Stimulated activated naive B cell treated with anti-CD40 and anti-IgM and Interleukin-4, amounts not matched to agents 10 μg/mL and 1 μg/mL and 100 μg/mL, for 72 hours (primary cell): Measurements from ENCODE around the gene CIDEC.

Experiments
- ATAC-seq, 2 donors: fragments of 150-1000 bp; cut with Tn5 transposase; replicated peaks; 2 replicates each; pipeline ENCODE4 v1.10.0; 2021; ENCODE audit warnings: moderate library complexity in 1 of 2
- DNase-seq: peaks from one replicate; pipeline ENCODE4 v3.0.0; 2021
- H3K27ac Mint-ChIP-seq: one replicate; pipeline ENCODE4 v1.8.0; 2022; ENCODE audit warnings: mild to moderate bottlenecking, mixed read lengths
- H3K27me3 Mint-ChIP-seq, 2 donors: one replicate each; pipeline ENCODE4 v1.8.0; 2022; ENCODE audit warnings: mixed read lengths in 2 of 2
- H3K36me3 Mint-ChIP-seq, 2 donors: one replicate each; pipeline ENCODE4 v1.8.0; 2022; ENCODE audit warnings: mixed read lengths in 2 of 2, mild to moderate bottlenecking in 1 of 2
- H3K4me1 Mint-ChIP-seq, 2 donors: one replicate each; pipeline ENCODE4 v1.8.0; 2022; ENCODE audit warnings: mixed read lengths in 2 of 2, mild to moderate bottlenecking in 1 of 2
- H3K4me3 Mint-ChIP-seq, 2 donors: one replicate each; pipeline ENCODE4 v1.8.0; 2022; ENCODE audit warnings: mild to moderate bottlenecking in 2 of 2, mixed read lengths in 2 of 2, moderate library complexity in 1 of 2
- H3K9me3 Mint-ChIP-seq, 2 donors: one replicate each; pipeline ENCODE4 v1.8.0; 2022; ENCODE audit warnings: mixed read lengths in 2 of 2, mild to moderate bottlenecking in 1 of 2

Gene CIDEC

DNA sequence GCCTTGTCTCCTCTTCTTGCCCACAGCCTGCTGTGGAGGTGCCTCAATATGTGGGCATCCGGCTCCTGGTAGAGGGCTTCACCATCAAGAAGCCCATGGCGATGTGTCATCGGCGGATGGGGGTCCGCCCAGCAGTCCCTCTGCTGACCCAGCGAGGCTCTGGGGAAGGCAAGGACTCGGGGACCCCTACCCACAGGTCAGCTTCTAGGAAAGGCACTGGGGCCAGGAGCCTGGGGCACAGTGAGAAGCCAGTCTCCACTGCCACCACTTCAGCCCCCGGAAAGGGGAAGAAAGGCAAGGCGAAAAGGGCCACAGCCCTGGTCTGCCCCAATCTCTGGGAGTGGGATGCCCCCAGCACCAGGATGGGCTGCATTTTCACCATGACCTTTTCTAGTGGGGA is 47.0 kb downstream of the CIDEC start:
- no peak for ATAC-seq
- Mint-ChIP-seq H3K4me3 (no peak overlapping the region), H3K27me3 (no peaks in the 10 kb centered on the region), H3K4me1 (peaks cover 0 to 2% of the 10 kb centered on the region in 2 donors), H3K9me3 (no peaks in the 10 kb centered on the region), H3K36me3 (peaks cover 42 to 59% of the 10 kb centered on the region in 2 donors), H3K27ac (no peak overlapping the region)
- no peak for DNase-seq

DNA sequence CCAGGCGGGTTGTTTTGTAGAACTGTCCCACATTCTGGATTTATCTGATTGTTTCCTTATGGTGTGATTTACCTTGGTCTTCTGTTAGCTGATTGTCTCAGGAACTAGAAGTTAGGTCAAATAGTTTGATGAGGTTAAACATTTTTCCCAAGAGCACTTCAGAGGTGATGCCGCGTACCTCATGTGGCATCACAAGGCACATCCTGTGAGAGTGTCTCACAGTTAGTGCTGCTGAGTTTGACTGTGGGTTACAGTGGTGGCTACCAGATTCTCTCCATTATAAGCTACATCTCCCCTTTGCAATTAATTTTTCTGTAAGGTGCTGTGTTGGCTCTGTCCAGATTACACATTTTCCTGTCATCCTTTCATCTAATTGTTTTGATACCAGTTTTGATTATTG is 48.8 kb downstream of the CIDEC start:
- Mint-ChIP-seq H3K9me3 (no peaks in the 10 kb centered on the region), H3K27ac (no peak overlapping the region), H3K4me3 (no peak overlapping the region), H3K27me3 (no peaks in the 10 kb centered on the region), H3K4me1 (peaks cover 2 to 7% of the 10 kb centered on the region in 2 donors), H3K36me3 (peaks cover 49 to 68% of the 10 kb centered on the region in 2 donors)
- DNase-seq, result no peak
- ATAC-seq, result no peak

DNA sequence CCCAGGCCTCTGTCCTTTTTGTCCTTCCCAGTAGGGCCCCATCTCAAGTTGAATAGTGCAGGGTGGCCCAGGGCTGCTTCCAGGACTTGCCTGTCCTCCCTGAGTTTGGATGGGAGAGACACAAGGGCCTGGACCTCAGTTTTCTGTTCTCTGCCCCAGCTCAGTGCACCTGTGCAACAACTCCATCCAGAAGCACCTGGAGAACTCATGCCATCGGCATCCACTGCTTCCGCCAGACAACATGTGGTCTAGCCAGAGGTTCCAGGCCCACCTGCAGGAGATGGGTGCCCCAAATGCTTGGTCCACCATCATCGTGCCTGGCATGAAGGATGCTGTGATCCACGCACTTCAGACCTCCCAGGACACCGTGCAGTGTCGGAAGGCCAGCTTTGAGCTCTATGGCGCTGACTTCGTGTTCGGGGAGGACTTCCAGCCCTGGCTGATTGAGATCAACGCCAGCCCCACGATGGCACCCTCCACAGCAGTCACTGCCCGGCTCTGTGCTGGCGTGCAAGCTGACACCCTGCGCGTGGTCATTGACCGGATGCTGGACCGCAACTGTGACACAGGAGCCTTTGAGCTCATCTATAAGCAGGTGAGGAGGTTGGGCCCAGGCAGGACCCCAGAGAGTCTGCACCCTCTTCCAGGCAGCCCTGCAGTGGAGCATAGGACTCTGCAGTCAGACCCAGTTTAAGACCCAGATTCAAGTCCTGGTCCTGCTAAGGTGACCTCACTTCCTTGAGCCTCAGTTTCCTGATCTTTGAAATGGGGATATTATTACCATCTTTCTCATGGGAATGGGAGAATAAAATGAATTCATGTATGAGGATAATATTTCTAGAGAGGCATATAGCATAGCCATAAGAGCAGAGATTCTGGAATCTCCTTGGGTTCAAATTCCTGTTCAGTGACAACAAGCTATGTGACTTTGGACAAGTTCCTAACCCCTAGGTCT is 51.0 kb downstream of the CIDEC start:
- H3K36me3 Mint-ChIP-seq, result peaks cover 34 to 49% of the 10 kb centered on the region in 2 donors
- ATAC-seq, result no peak

DNA sequence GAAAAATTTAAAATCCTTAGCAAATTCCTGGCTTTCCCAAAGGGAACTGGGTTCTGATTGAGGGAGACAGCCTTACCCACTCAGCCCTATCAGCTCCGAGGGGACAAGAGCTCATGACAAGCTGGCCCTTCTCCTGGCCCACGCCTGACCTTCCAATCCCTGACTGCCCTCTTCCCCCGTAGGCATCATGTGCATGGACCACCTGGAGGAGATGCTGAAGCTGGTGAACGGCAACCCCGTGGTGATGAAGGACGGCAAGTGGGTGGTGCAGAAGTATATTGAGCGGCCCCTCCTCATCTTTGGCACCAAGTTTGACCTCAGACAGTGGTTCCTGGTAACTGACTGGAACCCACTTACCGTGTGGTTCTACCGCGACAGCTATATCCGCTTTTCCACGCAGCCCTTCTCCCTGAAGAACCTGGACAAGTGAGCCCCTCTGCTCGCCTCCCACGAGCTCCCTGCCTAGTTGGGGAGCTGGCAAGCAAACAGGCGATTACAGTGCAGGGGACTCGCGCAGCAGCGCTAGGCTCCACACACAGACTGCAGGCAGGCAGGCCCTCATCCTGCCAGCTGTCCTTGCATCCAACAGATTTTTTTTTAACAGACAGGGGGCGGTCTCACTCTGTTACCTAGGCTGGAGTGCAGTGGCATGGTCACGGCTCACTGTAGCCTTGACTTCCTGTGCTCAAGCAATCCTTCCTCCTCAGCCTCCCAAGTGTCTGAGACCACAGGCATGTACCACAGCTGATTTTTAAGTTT is 53.1 kb downstream of the CIDEC start:
- Mint-ChIP-seq H3K4me1 (peaks cover 2 to 7% of the 10 kb centered on the region in 2 donors), H3K4me3 (no peak overlapping the region), H3K36me3 (peaks cover 30 to 33% of the 10 kb centered on the region in 2 donors), H3K27ac (no peak overlapping the region), H3K27me3 (no peaks in the 10 kb centered on the region), H3K9me3 (no peaks in the 10 kb centered on the region)
- DNase-seq (no peak), ATAC-seq (peak; percentile 52 to 68)

More for the DNA sequence above, 51.0 kb downstream of the CIDEC start:
- Mint-ChIP-seq H3K9me3 (no peaks in the 10 kb centered on the region), H3K27ac (no peak overlapping the region), H3K4me3 (no peak overlapping the region), H3K4me1 (peaks cover 2 to 7% of the 10 kb centered on the region in 2 donors), H3K27me3 (no peaks in the 10 kb centered on the region)
- no peak for DNase-seq

DNA sequence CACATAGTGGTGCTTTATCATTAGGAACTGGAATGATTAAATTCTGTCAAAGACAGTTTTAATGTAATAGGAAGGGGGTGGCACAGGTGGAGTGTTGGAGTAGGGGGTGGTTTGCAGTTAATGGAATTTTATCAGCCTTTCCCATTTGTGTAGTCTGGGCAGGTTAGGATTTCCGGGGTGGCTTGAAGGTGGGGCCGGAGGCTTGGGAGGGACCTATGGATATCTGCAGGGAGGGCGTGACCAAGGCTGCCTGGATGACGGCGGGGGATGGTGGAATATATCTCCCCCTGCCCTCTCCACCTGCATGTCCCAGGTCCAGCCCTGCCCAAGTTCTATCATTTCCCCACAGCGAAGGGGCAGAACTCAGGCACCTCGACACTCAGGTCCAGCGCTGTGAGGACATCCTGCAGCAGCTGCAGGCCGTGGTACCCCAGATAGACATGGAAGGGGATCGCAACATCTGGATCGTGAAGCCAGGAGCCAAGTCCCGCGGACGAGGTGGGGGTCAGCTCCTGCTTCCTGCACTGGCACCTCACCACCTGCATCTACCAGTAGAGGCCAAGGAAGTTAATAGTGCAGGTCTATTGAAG is 54.5 kb downstream of the CIDEC start:
- Mint-ChIP-seq H3K27ac (no peak overlapping the region), H3K27me3 (no peaks in the 10 kb centered on the region), H3K4me1 (peaks cover 0 to 7% of the 10 kb centered on the region in 2 donors), H3K36me3 (peaks cover 29 to 34% of the 10 kb centered on the region in 2 donors), H3K9me3 (no peaks in the 10 kb centered on the region), H3K4me3 (no peak overlapping the region)
- DNase-seq (no peak), ATAC-seq (no peak)

DNA sequence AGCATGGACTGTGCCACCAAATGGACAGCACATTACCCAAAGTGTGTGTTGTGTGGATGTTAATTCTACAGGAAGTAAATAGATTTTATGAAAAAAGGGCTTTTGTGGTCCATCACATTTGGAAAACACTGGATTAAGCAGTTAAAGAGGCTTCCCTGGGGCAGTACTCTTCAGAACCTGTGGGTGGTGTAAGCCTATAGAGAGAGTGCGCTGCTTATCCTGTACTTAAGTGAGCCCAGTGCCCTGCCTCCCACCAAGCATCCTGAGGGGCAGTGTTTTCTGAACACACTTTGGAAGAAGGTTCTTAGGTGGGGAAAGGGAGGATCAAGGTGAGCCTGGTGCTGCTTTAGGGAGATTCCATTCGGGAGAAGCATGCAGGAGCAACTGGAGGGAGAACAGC is 59.1 kb downstream of the CIDEC start:
- no peak overlapping the region for H3K27ac Mint-ChIP-seq
- H3K4me1 Mint-ChIP-seq, result peaks cover 0 to 2% of the 10 kb centered on the region in 2 donors
- ATAC-seq, result peak in 1 of 2 donors; percentile 48
- H3K9me3 Mint-ChIP-seq, result no peaks in the 10 kb centered on the region
- H3K27me3 Mint-ChIP-seq, result no peaks in the 10 kb centered on the region
- DNase-seq, result no peak
- no peak overlapping the region for H3K4me3 Mint-ChIP-seq
- peaks cover 20 to 29% of the 10 kb centered on the region in 2 donors for H3K36me3 Mint-ChIP-seq

DNA sequence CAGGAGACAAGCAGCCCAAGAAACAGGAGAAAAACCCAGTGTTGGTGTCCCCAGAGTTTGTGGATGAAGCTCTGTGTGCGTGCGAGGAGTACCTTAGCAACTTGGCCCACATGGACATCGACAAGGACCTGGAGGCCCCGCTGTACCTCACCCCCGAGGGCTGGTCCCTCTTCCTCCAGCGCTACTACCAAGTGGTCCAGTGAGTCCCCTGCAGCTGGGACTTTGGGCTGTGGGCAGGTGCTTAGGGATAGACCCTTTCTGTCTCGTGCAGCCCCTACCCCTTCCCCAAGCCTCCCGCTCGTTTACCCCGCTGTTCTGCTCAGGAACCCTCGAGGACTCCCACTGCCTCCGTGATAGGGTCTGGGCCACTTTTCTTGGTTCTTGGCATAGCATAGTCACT is 59.5 kb downstream of the CIDEC start:
- ATAC-seq (no peak), DNase-seq (no peak)
- no peak overlapping the region for H3K27ac Mint-ChIP-seq
- H3K27me3 Mint-ChIP-seq, result no peaks in the 10 kb centered on the region
- peaks cover 22 to 31% of the 10 kb centered on the region in 2 donors for H3K36me3 Mint-ChIP-seq
- no peak overlapping the region for H3K4me3 Mint-ChIP-seq
- H3K4me1 Mint-ChIP-seq, result peaks cover 0 to 2% of the 10 kb centered on the region in 2 donors
- H3K9me3 Mint-ChIP-seq, result no peaks in the 10 kb centered on the region

DNA sequence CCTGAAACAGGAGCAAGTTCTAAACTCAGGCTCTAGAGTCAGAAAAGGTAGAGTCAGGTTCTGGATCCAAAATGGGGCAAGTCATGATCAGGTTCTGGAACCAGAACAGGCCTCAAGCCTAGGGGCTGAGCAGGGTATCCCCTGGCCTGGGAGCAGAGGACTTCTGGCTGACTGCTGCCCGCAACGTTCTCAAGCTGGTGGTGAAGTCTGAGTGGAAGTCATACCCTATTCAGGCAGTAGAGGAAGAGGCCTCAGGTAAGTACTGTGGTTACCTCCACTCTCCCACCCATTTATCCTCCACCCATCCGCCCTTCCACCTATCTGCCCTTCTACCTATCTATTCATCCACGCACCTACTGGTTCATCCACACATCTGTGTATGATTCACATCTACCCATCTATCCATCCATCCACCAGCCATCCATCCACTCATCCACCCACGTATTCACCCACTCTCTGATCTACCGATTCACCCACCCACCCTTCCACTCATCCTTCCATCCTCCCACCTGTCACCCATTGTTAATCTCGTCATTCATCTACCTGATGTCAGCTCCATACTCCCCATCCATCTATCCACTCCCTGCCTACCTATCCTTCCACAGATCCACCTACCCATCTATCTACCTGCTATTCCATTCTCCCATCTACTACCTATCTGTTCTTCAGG is 61.3 kb downstream of the CIDEC start:
- no peaks in the 10 kb centered on the region for H3K27me3 Mint-ChIP-seq
- peaks cover 0 to 2% of the 10 kb centered on the region in 2 donors for H3K4me1 Mint-ChIP-seq
- peaks cover 25 to 33% of the 10 kb centered on the region in 2 donors for H3K36me3 Mint-ChIP-seq
- DNase-seq, result no peak
- no peaks in the 10 kb centered on the region for H3K9me3 Mint-ChIP-seq
- ATAC-seq, result no peak
- H3K27ac Mint-ChIP-seq, result no peak overlapping the region
- H3K4me3 Mint-ChIP-seq, result no peak overlapping the region

DNA sequence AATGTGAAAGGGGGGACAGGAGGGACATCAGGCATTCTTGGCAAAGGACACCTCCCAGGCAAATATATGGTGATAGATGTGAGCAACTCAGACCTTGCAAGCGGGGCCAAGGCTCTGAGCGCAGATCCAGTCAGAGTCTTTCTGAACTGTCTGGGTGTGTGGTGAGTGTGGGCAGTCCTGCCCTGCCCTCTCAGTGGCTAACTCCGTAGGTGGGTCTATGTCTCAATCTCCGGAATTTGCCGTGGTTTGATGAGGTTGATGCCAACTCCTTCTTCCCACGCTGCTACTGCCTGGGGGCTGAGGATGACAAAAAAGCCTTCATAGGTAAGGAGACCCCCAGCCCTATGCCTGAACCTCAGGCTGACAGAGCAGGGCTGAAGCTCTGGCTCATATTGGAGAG is 62.6 kb downstream of the CIDEC start:
- DNase-seq, result no peak
- peaks cover 35 to 44% of the 10 kb centered on the region in 2 donors for H3K36me3 Mint-ChIP-seq
- no peaks in the 10 kb centered on the region for H3K9me3 Mint-ChIP-seq
- H3K4me3 Mint-ChIP-seq, result no peak overlapping the region
- ATAC-seq, result no peak
- H3K27ac Mint-ChIP-seq, result peak overlapping the region; percentile 34
- H3K27me3 Mint-ChIP-seq, result no peaks in the 10 kb centered on the region
- peaks cover 0 to 2% of the 10 kb centered on the region in 2 donors for H3K4me1 Mint-ChIP-seq
